Activated T-cell treated with anti-CD3 and anti-CD28 coated beads, Interleukin-2, amount 50 U/mL, for 72 hours (primary cell): ENCODE measurements around the gene TEX29. TPM values are rescaled to one million over a fixed set of nuclear protein-coding genes. Genes with fewer than 3 reads are reported as not detected.

Experiments
- ATAC-seq, 2 donors: fragments of 150-1000 bp; cut with Tn5 transposase; replicated peaks in 1 of 2; 2 replicates each; pipeline ENCODE4 v1.10.0; 2021; ENCODE audit warnings: moderate library complexity in 2 of 2, mild to moderate bottlenecking in 1 of 2
- DNase-seq, 2 donors: peaks; one replicate each; pipeline ENCODE4 v3.0.0; 2021 to 2022; ENCODE audit warnings: mixed read lengths in 1 of 2
- H3K27ac Mint-ChIP-seq: one replicate; pipeline ENCODE4 v1.8.0; 2022; ENCODE audit warnings: mild to moderate bottlenecking, moderate library complexity, mixed read lengths
- H3K27me3 Mint-ChIP-seq: one replicate; pipeline ENCODE4 v1.8.0; 2022; ENCODE audit warnings: low read depth, mixed read lengths
- H3K36me3 Mint-ChIP-seq, 2 donors: one replicate each; pipeline ENCODE4 v1.8.0; 2022; ENCODE audit warnings: mixed read lengths in 2 of 2, mild to moderate bottlenecking in 1 of 2; ENCODE audit not compliant: insufficient read depth in 2 of 2
- H3K4me1 Mint-ChIP-seq: one replicate; pipeline ENCODE4 v1.8.0; 2022; ENCODE audit warnings: low read depth, mixed read lengths
- H3K4me3 Mint-ChIP-seq, 2 donors: one replicate each; pipeline ENCODE4 v1.8.0; 2022; ENCODE audit warnings: mild to moderate bottlenecking in 2 of 2, mixed read lengths in 2 of 2, moderate library complexity in 2 of 2
- H3K9me3 Mint-ChIP-seq, 2 donors: one replicate each; pipeline ENCODE4 v1.8.0; 2022; ENCODE audit warnings: mixed read lengths in 2 of 2
- total RNA-seq, 2 donors: library from RNA; stranded (reverse); gene quantifications; one replicate each; pipeline ENCODE4 v1.2.3, GENCODE V29; 2022

TEX29 gene
- total RNA-seq, 2 donors from 2014 or later: 1.1 to 1.5 TPM

GRCh38 chr13:111361873-111362648 lies 41.6 kb downstream of the TEX29 start:
- Mint-ChIP-seq H3K4me1 (no peaks in the 10 kb centered on the region), H3K27me3 (no peaks in the 10 kb centered on the region), H3K27ac (no peak overlapping the region), H3K9me3 (no peaks in the 10 kb centered on the region), H3K36me3 (no peaks in the 10 kb centered on the region), H3K4me3 (no peak overlapping the region)
- DNase-seq: no peak
- ATAC-seq: no peak

- ATAC-seq (no peak), DNase-seq (no peak)
- no peak overlapping the region for H3K4me3 Mint-ChIP-seq
- no peaks in the 10 kb centered on the region for H3K9me3 Mint-ChIP-seq
- H3K27ac Mint-ChIP-seq: no peak overlapping the region
- no peaks in the 10 kb centered on the region for H3K4me1 Mint-ChIP-seq
- no peaks in the 10 kb centered on the region for H3K27me3 Mint-ChIP-seq
- no peaks in the 10 kb centered on the region for H3K36me3 Mint-ChIP-seq
Measured at GRCh38 chr13:111363121-111363520, 42.7 kb downstream of the TEX29 start.

GRCh38 chr13:111363591-111363990 lies 43.1 kb downstream of the TEX29 start:
- H3K9me3 Mint-ChIP-seq: no peaks in the 10 kb centered on the region
- ATAC-seq (no peak), DNase-seq (no peak)
- no peaks in the 10 kb centered on the region for H3K4me1 Mint-ChIP-seq
- H3K4me3 Mint-ChIP-seq: no peak overlapping the region
- no peaks in the 10 kb centered on the region for H3K36me3 Mint-ChIP-seq
- no peaks in the 10 kb centered on the region for H3K27me3 Mint-ChIP-seq
- H3K27ac Mint-ChIP-seq: no peak overlapping the region

- H3K4me1 Mint-ChIP-seq: no peaks in the 10 kb centered on the region
- ATAC-seq: no peak
Measured at GRCh38 chr13:111365149-111366005, 44.9 kb downstream of the TEX29 start.

GRCh38 chr13:111367340-111367739 lies 46.9 kb downstream of the TEX29 start:
- Mint-ChIP-seq H3K4me1 (no peaks in the 10 kb centered on the region), H3K4me3 (no peak overlapping the region), H3K9me3 (no peaks in the 10 kb centered on the region), H3K27ac (no peak overlapping the region), H3K36me3 (no peaks in the 10 kb centered on the region), H3K27me3 (no peaks in the 10 kb centered on the region)
- DNase-seq: no peak
- ATAC-seq: no peak

More at GRCh38 chr13:111365149-111366005, 44.9 kb downstream of the TEX29 start:
- Mint-ChIP-seq H3K27me3 (no peaks in the 10 kb centered on the region), H3K9me3 (no peaks in the 10 kb centered on the region), H3K27ac (no peak overlapping the region), H3K36me3 (no peaks in the 10 kb centered on the region), H3K4me3 (no peak overlapping the region)
- DNase-seq: no peak

GRCh38 chr13:111368091-111368490 lies 47.6 kb downstream of the TEX29 start:
- Mint-ChIP-seq H3K4me3 (no peak overlapping the region), H3K9me3 (no peaks in the 10 kb centered on the region), H3K4me1 (no peaks in the 10 kb centered on the region), H3K36me3 (no peaks in the 10 kb centered on the region), H3K27ac (no peak overlapping the region), H3K27me3 (no peaks in the 10 kb centered on the region)
- DNase-seq (no peak), ATAC-seq (no peak)

GRCh38 chr13:111370147-111370546 lies 49.7 kb downstream of the TEX29 start:
- ATAC-seq (no peak), DNase-seq (no peak)
- H3K36me3 Mint-ChIP-seq: no peaks in the 10 kb centered on the region
- no peak overlapping the region for H3K27ac Mint-ChIP-seq
- no peaks in the 10 kb centered on the region for H3K9me3 Mint-ChIP-seq
- no peaks in the 10 kb centered on the region for H3K4me1 Mint-ChIP-seq
- no peak overlapping the region for H3K4me3 Mint-ChIP-seq
- no peaks in the 10 kb centered on the region for H3K27me3 Mint-ChIP-seq

GRCh38 chr13:111370570-111371535 lies 50.4 kb downstream of the TEX29 start:
- no peaks in the 10 kb centered on the region for H3K9me3 Mint-ChIP-seq
- H3K27ac Mint-ChIP-seq: no peak overlapping the region
- H3K4me1 Mint-ChIP-seq: no peaks in the 10 kb centered on the region
- H3K36me3 Mint-ChIP-seq: no peaks in the 10 kb centered on the region
- ATAC-seq (no peak), DNase-seq (no peak)
- H3K27me3 Mint-ChIP-seq: no peaks in the 10 kb centered on the region
- H3K4me3 Mint-ChIP-seq: no peak overlapping the region

GRCh38 chr13:111371720-111372119 lies 51.3 kb downstream of the TEX29 start:
- no peak overlapping the region for H3K27ac Mint-ChIP-seq
- H3K4me1 Mint-ChIP-seq: no peaks in the 10 kb centered on the region
- H3K27me3 Mint-ChIP-seq: no peaks in the 10 kb centered on the region
- ATAC-seq (no peak), DNase-seq (no peak)
- H3K4me3 Mint-ChIP-seq: no peak overlapping the region
- H3K9me3 Mint-ChIP-seq: no peaks in the 10 kb centered on the region
- no peaks in the 10 kb centered on the region for H3K36me3 Mint-ChIP-seq

GRCh38 chr13:111372651-111373425 lies 52.4 kb downstream of the TEX29 start:
- DNase-seq (no peak), ATAC-seq (no peak)
- no peak overlapping the region for H3K4me3 Mint-ChIP-seq
- H3K27me3 Mint-ChIP-seq: no peaks in the 10 kb centered on the region
- H3K4me1 Mint-ChIP-seq: no peaks in the 10 kb centered on the region
- no peak overlapping the region for H3K27ac Mint-ChIP-seq
- H3K36me3 Mint-ChIP-seq: no peaks in the 10 kb centered on the region
- no peaks in the 10 kb centered on the region for H3K9me3 Mint-ChIP-seq

GRCh38 chr13:111373486-111373885 lies 53.0 kb downstream of the TEX29 start:
- H3K4me3 Mint-ChIP-seq: no peak overlapping the region
- H3K4me1 Mint-ChIP-seq: no peaks in the 10 kb centered on the region
- DNase-seq (no peak), ATAC-seq (no peak)
- H3K9me3 Mint-ChIP-seq: no peaks in the 10 kb centered on the region
- no peak overlapping the region for H3K27ac Mint-ChIP-seq
- H3K27me3 Mint-ChIP-seq: no peaks in the 10 kb centered on the region
- H3K36me3 Mint-ChIP-seq: no peaks in the 10 kb centered on the region

GRCh38 chr13:111380431-111380830 lies 60.0 kb downstream of the TEX29 start:
- no peaks in the 10 kb centered on the region for H3K9me3 Mint-ChIP-seq
- H3K4me1 Mint-ChIP-seq: peaks cover 17% of the 10 kb centered on the region
- no peak overlapping the region for H3K27ac Mint-ChIP-seq
- H3K4me3 Mint-ChIP-seq: no peak overlapping the region
- ATAC-seq (no peak), DNase-seq (no peak)
- H3K27me3 Mint-ChIP-seq: no peaks in the 10 kb centered on the region
- H3K36me3 Mint-ChIP-seq: no peaks in the 10 kb centered on the region
